SK-N-DZ (cell line): ENCODE measurements around the gene ACER3.

ENCODE experiments used
- DNase-seq: peaks from one replicate; pipeline ENCODE4 v3.0.0-alpha.2; 2015; ENCODE audit warnings: low spot score

The ACER3 gene

GRCh38 chr11:77074205-77074604, 213.5 kb downstream of the ACER3 start:
- no peak for DNase-seq

- DNase-seq: no peak
These were observed 214.0 kb downstream of the ACER3 start for GRCh38 chr11:77074626-77075221.

- no peak for DNase-seq
These were observed 214.7 kb downstream of the ACER3 start for GRCh38 chr11:77075425-77075905.
